ENCODE data around the gene DACT2.
"Not testable (repeated sequence)": the region's sequence is repeated elsewhere in the genome, so short reads cannot be mapped to it uniquely, and the experiment has no call there.

DACT2 gene

GRCh38 chr6:168322966-168323365 is 3.4 kb upstream of the DACT2 start:
- DNase-seq (ENCODE audit: low read depth, low spot score), result no peak

- no peak for DNase-seq (ENCODE audit: low read depth, low spot score)
These were observed 1.1 kb upstream of the DACT2 start for GRCh38 chr6:168320634-168321033.

GRCh38 chr6:168318579-168319278 is 848 bp downstream of the DACT2 start:
- DNase-seq (ENCODE audit: low read depth, low spot score), result no peak

- DNase-seq (ENCODE audit: low read depth, low spot score), result no peak
These were observed 1.5 kb downstream of the DACT2 start for GRCh38 chr6:168318090-168318489.

GRCh38 chr6:168315596-168315995 is 4.0 kb downstream of the DACT2 start:
- no peak for DNase-seq (ENCODE audit: low read depth, low spot score)

- no peak for DNase-seq (ENCODE audit: low read depth, low spot score)
These were observed 4.6 kb downstream of the DACT2 start for GRCh38 chr6:168314948-168315347.

GRCh38 chr6:168314021-168314420 is 5.6 kb downstream of the DACT2 start:
- no peak for DNase-seq (ENCODE audit: low read depth, low spot score)

- no peak for DNase-seq (ENCODE audit: low read depth, low spot score)
These were observed 6.1 kb downstream of the DACT2 start for GRCh38 chr6:168313431-168314011.

GRCh38 chr6:168312125-168312507 is 7.5 kb downstream of the DACT2 start:
- DNase-seq (ENCODE audit: low read depth, low spot score), result not testable (repeated sequence)

GRCh38 chr6:168311410-168312124 is 8.0 kb downstream of the DACT2 start:
- DNase-seq (ENCODE audit: low read depth, low spot score), result no peak

- DNase-seq (ENCODE audit: low read depth, low spot score), result no peak
These were observed 8.6 kb downstream of the DACT2 start for GRCh38 chr6:168310945-168311344.

GRCh38 chr6:168310403-168310802 is 9.2 kb downstream of the DACT2 start:
- DNase-seq (ENCODE audit: low read depth, low spot score), result no peak

GRCh38 chr6:168309997-168310396 is 9.6 kb downstream of the DACT2 start:
- no peak for DNase-seq (ENCODE audit: low read depth, low spot score)

- no peak for DNase-seq (ENCODE audit: low read depth, low spot score)
These were observed 10.4 kb downstream of the DACT2 start for GRCh38 chr6:168309183-168309582.

GRCh38 chr6:168308390-168309144 is 11.0 kb downstream of the DACT2 start:
- no peak for DNase-seq (ENCODE audit: low read depth, low spot score)

GRCh38 chr6:168307695-168308021 is 11.9 kb downstream of the DACT2 start:
- no peak for DNase-seq (ENCODE audit: low read depth, low spot score)

- no peak for DNase-seq (ENCODE audit: low read depth, low spot score)
These were observed 12.4 kb downstream of the DACT2 start for GRCh38 chr6:168307015-168307694.

- DNase-seq (ENCODE audit: low read depth, low spot score), result no peak
These were observed 13.7 kb downstream of the DACT2 start for GRCh38 chr6:168305863-168306262.

- DNase-seq (ENCODE audit: low read depth, low spot score), result no peak
These were observed 14.4 kb downstream of the DACT2 start for GRCh38 chr6:168305096-168305749.

GRCh38 chr6:168304752-168305015 is 14.9 kb downstream of the DACT2 start:
- no peak for DNase-seq (ENCODE audit: low read depth, low spot score)

GRCh38 chr6:168303982-168304751 is 15.4 kb downstream of the DACT2 start:
- no peak for DNase-seq (ENCODE audit: low read depth, low spot score)

Data from iPS DF 19.7 (cell line).